DMS53 treated with DMSO at 0.1 percent for 48 hours (cell line): ENCODE data around the gene RSKR.
A peak's percentile ranks its signal among the peaks of the same experiment; 100 is the strongest.
"Not testable (repeated sequence)": the region's sequence is repeated elsewhere in the genome, so short reads cannot be mapped to it uniquely, and the experiment has no call there.

Experiments
- DNase-seq: peaks from one replicate; lab custom pipeline; 2025; ENCODE audit not compliant: unreplicated experiment; lab: John Stamatoyannopoulos, UW

The RSKR gene, protein sequence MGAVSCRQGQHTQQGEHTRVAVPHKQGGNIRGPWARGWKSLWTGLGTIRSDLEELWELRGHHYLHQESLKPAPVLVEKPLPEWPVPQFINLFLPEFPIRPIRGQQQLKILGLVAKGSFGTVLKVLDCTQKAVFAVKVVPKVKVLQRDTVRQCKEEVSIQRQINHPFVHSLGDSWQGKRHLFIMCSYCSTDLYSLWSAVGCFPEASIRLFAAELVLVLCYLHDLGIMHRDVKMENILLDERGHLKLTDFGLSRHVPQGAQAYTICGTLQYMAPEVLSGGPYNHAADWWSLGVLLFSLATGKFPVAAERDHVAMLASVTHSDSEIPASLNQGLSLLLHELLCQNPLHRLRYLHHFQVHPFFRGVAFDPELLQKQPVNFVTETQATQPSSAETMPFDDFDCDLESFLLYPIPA

DNA sequence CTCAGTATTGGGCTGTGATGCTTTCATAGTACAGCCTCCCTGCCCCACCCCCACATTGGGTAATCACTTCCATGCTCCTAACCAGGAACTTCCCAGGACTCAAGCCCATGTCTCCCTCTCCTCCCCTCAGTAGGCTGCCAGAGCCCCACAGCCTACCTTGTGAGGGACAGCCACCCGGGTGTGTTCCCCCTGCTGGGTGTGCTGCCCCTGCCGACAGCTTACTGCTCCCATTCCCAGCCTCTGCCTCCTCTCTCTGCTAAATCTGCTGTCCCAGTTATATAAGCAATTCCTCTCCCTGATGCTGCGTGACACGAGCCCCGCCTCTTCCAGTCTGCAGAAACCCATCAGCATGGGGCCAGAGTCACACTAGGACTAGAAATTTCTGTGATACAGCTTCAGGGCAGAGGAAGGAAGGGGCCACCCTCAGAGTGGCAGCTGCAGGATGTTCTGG, at the start of gene RSKR:
TSS of gene RSKR (minus strand) at position 255 of the 451 bp plus-strand sequence. CDS start at position 231, 24 bp downstream.
- DNase-seq, result no peak

DNA sequence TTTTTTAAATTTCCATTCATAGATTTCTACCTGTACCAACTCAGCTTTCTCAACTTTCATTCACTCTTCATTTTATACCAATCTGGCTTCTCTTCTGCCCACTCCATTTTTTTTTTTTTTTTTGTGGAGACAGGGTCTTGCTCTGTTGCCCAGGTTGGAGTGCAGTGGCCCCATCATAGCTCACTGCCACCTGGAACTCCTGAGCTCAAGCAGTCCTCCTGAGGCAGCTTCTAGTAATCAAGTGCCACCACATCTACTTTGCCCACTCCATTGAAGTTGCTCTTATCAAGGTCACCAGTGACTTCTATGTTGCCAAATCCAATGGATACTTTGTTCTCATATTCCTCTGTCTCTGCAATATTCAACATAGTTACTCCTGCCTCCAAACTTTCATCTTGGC, 49.7 kb upstream of the RSKR start:
- DNase-seq, result no peak

- DNase-seq, result no peak
Observed at GRCh38 chr17:28662527-28662829, 48.5 kb upstream of the RSKR start.

- DNase-seq, result peak; percentile 70
Observed at GRCh38 chr17:28661635-28662526, 47.9 kb upstream of the RSKR start, which contains the start of the genes SDF2 and SUPT6H. TSS of gene SDF2 (minus strand) at chr17:28661906. CDS start at chr17:28661876, 30 bp downstream. TSS of gene SUPT6H (plus strand) at chr17:28662205. CDS start at chr17:28673402, 11,197 bp downstream.

DNA sequence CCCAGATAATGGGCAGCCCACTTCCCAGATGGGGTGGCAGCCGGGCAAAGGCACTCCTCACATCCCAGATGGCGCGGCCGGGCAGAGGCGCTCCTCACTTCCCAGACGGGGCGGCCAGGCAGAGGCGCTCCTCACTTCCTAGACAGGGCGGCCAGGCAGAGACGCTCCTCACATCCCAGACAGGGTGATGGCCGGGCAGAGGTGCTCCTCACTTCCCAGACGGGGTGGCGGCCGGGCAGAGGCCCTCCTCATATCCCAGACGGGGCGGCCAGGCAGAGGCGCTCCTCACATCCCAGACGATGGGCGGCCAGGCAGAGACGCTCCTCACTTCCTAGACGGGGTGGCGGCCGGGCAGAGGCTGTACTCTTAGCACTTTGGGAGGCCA, 45.5 kb upstream of the RSKR start:
- DNase-seq, result not testable (repeated sequence)

DNA sequence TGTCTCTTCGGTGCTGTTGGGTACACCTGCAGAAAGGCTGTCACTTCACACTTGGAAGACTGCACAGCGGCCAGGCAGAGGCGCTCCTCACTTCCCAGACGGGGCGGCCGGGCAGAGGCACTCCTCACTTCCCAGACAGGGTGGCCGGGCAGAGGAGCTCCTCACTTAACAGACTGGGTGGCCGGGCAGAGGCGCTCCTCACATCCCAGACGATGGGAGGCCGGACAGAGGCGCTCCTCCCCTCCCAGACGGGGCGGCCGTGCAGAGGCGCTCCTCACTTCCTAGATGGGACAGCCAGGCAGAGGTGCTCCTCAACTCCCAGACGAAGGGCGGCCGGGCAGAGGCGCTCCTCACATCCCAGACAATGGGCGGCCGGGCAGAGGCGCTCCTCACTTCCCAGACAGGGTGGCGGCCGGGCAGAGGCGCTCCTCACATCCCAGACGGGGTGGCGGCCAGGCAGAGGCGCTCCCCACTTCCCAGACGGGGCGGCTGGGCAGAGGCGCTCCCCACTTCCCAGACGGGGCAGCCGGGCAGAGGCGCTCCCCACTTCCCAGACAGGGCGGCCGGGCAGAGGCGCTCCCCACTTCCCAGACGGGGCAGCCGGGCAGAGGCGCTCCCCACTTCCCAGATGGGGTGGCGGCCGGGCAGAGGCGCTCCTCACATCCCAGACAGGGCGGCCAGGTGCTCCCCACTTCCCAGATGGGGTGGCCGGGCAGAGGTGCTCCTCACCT, 44.9 kb upstream of the RSKR start:
- DNase-seq, result not testable (repeated sequence)

DNA sequence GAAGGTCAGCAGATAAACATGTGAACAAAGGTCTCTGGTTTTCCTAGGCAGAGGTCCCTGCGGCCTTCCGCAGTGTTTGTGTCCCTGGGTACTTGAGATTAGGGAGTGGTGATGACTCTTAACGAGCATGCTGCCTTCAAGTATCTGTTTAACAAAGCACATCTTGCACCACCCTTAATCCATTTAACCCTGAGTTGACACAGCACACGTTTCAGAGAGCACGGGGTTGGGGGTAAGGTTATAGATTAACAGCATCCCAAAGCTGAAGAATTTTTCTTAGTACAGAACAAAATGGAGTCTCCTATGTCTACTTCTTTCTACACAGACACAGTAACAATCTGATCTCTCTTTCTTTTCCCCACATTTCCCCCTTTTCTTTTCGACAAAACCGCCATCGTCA, 44.4 kb upstream of the RSKR start:
- DNase-seq, result not testable (repeated sequence)

DNA sequence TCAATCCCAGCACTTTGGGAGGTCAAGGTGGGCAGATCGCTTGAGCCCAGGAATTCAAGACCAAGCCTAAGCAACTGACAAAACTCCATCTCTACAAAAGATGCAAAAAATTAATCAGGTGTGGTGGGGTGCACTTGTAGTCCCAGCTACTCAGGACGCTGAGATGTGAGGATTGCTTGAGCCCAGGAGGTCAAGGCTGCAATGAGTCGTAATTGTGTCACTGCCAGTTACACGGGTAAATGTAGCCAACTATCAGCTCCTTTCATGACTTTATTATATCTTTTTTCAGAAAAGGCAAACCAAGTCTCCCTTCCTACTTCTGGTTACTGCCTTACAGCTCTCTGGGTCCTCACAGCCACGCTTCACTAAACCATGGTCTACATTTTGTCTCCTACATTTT, 43.8 kb upstream of the RSKR start:
- no peak for DNase-seq

DNA sequence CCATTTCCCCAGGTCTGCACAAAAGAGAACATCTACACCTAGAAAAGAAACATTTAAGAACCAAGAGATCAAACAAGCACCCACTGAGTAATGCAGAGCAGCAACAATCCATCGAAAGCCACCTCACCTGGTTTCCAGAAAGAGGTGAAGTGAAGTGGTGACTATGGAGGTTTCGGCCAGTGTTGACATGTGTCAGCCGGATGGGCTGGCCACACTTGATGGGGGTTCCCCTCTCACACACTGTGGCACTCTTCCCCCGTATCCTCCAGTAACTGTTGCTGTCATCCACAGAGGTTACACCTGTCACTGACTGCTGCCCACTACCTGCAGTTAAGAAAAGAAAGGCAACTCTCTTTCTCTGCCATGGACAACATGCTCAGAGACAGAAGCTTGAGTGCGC, 41.2 kb upstream of the RSKR start:
- no peak for DNase-seq

- DNase-seq, result no peak
Observed at GRCh38 chr17:28648698-28649097, 34.7 kb upstream of the RSKR start.

GRCh38 chr17:28646039-28646754, 32.2 kb upstream of the RSKR start:
- no peak for DNase-seq

DNA sequence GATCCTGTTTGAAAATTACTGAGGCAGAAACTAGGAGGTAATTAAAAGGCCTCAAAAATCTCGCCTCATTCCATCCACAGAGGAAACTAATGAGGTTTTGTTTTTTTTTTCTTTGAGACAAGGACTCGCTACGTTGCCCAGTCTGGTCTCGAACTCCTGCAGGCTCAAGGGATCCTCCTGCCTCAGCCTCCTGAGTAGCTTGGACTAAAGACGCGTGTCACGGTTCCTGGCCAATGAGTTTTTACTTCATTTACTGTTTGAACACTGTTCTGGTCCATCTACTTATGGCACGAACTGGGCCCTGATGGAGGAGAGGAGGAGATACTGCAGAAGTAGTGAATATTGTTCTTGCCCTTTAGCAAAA, 31.6 kb upstream of the RSKR start:
- no peak for DNase-seq

DNA sequence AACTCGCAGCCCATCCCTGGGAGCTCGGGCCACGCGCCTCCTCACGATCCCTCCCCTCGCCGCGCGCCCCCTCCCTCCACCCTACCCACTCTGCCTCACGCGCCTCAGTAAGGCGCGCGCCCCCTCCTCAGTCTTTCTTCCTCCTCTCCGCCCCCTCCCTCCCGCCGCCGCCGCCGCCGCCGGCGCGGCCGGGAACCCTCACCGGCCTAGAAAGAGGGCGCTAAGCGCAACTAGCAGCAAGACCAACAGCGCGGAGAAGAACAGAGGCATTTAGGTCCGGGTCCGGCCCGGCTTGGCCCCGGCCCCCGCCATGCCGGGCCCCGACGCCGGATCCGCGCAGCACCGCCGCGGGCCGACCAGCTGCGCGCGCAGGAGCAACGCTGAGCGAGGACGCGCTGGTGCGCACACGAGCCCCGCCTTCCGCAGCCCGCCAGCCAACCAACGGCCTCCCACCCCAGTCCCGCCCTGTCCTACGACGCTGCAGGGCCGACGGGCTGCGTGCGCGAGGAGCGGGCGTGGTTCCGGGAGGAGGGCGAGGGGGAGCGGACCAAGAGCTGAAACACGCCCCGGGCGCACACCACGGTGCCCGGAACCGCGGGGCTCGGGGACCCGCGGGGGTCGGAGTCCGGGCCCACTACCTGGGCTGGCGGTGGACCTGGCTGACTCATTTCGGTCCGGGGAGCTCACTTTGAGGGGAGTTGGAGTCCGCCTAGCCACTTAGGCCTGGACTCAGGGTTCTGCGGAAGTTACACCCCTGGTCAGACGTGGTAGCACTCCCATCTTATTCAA, 31.0 kb upstream of the RSKR start, which contains the start of gene BLTP2:
TSS of gene BLTP2 (minus strand) at position 372 of the 789 bp plus-strand sequence. CDS start at position 270, 102 bp downstream.
- peak; percentile 74 for DNase-seq

- peak; percentile 17 for DNase-seq
Observed at GRCh38 chr17:28643983-28644786, 30.2 kb upstream of the RSKR start.

GRCh38 chr17:28641579-28641978, 27.6 kb upstream of the RSKR start:
- no peak for DNase-seq

GRCh38 chr17:28635506-28635905, 21.5 kb upstream of the RSKR start:
- DNase-seq, result no peak

DNA sequence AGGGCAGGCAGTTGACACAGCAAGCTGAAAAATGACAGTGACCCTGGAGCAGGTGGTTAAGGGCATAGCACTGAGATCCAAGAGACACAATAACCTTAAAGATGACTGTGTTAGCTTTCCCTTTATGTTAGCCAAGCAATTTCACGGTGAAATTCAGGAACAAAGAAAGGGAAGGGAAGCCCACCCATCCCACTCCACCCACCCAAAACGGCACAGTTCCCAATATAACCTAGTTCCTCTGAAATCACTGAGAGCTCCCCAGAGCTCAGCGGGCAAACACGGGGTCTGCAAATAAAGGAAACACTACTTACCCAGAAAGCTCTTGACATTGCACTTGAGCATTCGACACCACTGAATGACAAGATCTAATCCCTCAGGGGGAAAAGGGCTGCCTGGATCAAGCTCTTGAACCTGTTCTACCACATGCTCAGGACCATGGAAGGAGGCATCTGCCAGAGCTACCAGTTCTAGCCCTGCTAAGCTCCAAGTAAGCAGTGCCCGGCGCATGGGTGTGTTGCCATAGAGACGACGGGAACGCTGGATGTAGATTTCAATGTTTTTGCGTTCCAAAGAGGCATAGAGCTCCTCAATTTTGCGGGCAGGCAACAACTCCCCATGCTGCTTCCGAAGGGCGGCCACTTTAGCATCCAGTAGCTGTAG, 20.4 kb upstream of the RSKR start:
- no peak for DNase-seq

GRCh38 chr17:28626818-28627217, 12.8 kb upstream of the RSKR start:
- no peak for DNase-seq
